Measurements from ENCODE around the gene MUC6. TPM values are rescaled to one million over a fixed set of nuclear protein-coding genes. Genes with fewer than 3 reads are reported as not detected.

The MUC6 gene
- total RNA-seq, 1 donor from 2014 or later = not detected

DNA sequence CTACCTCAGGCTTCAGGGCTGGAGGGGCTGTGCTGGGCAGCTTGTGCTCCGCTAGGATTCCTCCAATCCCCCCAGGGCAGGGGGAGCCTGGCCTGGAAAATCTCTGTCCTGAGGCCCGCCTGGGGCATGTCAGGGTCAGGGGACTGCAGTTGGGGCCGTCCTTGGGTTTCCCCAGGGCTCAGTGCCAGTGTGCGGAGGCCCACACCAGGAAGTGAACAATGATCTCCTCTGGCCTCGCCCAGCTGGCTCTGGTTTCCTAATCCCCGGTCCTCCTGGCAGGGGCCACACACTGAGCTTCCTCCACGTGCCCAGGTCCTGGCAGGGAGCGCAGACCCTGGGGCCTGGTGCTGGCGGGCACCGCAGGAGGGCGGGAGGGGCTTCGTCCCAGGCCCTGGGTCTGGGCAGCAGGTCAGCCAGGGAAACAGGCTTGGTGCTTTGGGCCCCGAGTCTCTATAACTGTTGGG is 36.8 kb upstream of the MUC6 start:
- intact Hi-C loops (cut with micrococcal nuclease) = no loop called here

- intact Hi-C loops (cut with micrococcal nuclease) = no loop called here
These were observed 36.3 kb upstream of the MUC6 start for GRCh38 chr11:1072821-1073231.

GRCh38 chr11:1072116-1072820 is 35.8 kb upstream of the MUC6 start:
- intact Hi-C loops (cut with micrococcal nuclease) = no loop called here

DNA sequence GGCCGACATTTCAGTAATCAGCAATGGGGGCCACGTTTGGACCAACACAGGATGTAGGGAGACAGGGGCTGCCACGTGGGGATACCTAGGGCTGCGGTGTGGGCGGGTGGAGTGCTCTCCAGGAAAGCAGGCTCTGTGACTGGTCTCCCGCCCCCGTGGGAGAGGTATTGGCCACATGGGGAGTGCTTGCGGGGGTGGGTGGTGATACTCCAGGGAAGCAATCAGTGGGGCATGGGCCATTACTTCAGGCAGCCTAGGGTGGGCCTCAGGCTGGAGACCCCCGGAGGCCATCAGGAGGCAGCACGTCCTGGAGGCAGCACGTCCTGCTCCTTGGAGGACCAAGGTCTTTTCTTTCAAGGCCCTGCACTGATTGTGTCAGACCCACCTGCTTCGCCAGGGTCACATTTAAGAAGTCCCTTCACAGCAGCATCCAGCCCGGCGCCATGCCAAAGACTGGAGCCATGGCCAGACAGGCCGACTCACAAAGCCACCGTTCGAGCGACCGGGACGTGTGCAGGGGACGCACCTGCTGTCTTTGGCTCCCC is 35.1 kb upstream of the MUC6 start:
- intact Hi-C loops (cut with micrococcal nuclease) = no loop called here

DNA sequence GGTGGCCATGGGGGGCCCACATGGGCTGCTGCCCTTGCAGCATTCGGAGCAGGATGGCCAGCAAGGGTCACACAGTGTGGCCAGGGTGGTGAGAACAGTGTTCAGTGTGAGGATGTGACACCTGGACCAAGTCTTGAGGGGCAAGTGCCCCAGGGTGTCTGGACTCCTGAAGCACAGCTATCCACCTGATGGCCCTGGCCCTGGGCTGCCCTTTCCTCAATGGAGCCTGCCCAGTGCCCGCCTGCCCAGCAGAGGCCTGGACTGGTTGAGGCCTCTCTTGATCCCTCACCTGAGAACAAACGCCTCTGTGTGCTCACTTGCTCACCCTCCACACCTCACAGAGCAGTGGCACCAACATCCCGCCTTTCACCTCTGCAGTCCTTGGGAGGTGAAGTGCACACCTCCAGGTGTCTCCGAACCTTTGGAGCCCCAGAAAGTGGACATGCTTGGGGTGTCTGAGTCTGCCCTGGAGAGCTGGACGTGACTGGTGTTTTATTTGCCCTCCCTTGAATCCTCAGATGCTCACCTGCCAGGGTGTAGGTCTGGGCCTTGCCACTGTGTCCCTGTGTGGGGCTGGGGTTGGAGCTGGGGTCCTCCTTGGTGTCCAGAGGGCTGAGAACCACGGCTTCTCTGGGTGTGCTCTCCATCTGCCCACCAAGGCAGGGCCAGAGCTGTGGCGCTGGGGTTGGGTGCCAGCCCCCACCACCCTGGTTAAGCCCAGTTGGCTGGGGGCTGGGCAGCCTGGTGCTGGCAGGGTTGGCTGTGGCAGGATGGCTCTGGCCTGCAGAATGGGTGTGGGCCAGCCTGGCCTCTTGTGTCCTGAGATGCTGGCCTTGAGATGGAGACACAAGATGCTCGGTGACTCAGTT is 34.3 kb upstream of the MUC6 start:
- intact Hi-C loops (cut with micrococcal nuclease) = no loop called here

- intact Hi-C loops (cut with micrococcal nuclease) = no loop called here
These were observed 33.2 kb upstream of the MUC6 start for GRCh38 chr11:1069740-1070139.

DNA sequence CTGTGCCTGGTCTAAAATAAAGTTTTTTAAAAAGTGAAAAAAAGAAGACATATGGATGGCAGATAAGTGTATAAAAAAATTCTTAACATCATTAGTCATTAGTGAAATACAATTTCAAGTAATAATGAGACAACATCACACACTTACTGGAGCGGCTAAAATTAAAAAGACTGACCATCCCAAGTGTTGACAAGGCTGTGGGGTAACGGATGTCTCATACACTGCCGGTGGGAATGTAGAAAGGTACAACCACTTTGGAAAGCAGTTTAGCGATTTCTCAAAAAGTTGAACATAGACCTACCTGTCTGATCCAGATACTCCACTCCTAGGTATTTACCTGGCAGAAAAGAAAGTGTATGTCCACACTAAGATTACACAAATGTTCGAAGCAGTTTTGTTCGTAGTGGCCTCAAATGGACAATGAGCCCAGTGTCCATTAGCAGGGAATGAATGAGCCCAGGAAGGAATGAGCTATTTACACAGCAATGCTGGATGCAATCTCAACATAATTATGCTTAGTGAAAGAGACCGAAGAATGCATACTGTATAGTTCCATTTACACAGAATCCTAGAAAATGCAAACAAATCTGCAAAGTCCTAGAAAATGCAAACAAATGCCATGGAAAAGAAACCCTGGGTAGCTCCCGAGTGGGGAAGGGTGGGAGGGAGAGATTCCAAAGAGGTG is 31.4 kb upstream of the MUC6 start:
- intact Hi-C loops (cut with micrococcal nuclease) = no loop called here

- intact Hi-C loops (cut with micrococcal nuclease) = no loop called here
These were observed 27.6 kb upstream of the MUC6 start for GRCh38 chr11:1064167-1064566.

GRCh38 chr11:1062075-1062820 is 25.7 kb upstream of the MUC6 start:
- intact Hi-C loops (cut with micrococcal nuclease) = no loop called here

GRCh38 chr11:1060852-1061616 is 24.5 kb upstream of the MUC6 start:
- intact Hi-C loops (cut with micrococcal nuclease) = no loop called here

DNA sequence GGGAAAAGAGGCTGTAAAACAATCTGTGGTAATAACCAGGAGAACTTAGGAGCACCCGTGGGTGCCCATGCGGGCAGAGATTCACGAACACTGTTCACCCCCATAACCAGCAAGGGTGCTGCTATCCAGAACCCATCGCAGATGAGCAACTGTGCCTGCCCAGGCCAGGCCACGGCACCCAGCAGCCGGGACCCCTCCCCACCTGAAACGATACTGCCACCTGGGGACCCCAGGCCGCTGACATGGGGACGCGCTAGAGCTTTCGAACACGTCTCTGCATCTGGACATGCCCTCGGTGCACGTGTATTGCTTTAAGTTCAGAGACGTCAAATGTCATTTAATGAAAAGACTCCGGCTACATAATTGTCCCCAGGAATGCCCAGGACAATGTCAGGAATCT is 23.9 kb upstream of the MUC6 start:
- intact Hi-C loops (cut with micrococcal nuclease) = no loop called here

GRCh38 chr11:1059759-1060158 is 23.2 kb upstream of the MUC6 start:
- intact Hi-C loops (cut with micrococcal nuclease) = no loop called here

GRCh38 chr11:1057806-1058205 is 21.3 kb upstream of the MUC6 start:
- intact Hi-C loops (cut with micrococcal nuclease) = no loop called here

GRCh38 chr11:1055990-1056771 is 19.7 kb upstream of the MUC6 start:
- intact Hi-C loops (cut with micrococcal nuclease) = no loop called here

GRCh38 chr11:1055109-1055703 is 18.7 kb upstream of the MUC6 start:
- intact Hi-C loops (cut with micrococcal nuclease) = no loop called here

GRCh38 chr11:1054143-1055108 is 17.9 kb upstream of the MUC6 start:
- intact Hi-C loops (cut with micrococcal nuclease) = no loop called here

GRCh38 chr11:1053121-1053901 is 16.8 kb upstream of the MUC6 start:
- intact Hi-C loops (cut with micrococcal nuclease) = no loop called here
